Fibroblast of gingiva (primary cell): ENCODE data around the gene ANKS3.

Experiments used
- DNase-seq: peaks from one replicate; pipeline ENCODE4 v3.0.0-alpha.2; 2011; ENCODE audit warnings: low read depth

Gene ANKS3

DNA sequence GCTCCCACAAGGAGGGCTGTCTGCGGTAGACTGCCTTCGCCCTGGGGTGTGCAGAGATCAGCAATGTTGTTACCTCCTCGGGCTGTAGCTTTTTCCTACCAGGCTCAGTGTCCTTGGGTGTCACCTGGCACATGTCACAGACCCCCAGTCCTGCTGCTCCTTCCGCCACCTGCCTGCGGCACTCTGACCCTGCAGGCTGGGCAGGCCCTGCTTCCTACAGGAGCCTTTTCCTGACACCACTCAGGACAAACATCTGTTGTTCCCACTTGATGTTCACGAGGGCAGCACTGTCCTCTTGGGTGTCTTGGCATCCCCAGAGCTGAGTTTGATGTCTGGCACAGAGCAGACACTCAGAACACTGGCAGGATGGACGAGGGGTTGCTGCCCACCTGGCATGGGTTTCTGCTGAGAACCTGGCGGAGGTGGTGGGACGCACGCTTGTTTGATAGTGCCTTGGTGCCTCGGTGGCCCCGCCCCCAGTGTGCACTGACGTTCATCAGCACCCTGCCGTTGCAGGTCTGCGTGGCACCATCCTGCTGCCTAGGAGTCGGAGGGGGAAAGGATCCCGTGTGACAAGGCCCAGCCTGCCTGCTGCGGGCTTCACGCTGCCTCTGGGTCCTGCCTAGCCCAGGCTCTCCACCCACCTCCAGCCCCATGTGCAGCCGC is 67.4 kb downstream of the ANKS3 start:
- no peak for DNase-seq

DNA sequence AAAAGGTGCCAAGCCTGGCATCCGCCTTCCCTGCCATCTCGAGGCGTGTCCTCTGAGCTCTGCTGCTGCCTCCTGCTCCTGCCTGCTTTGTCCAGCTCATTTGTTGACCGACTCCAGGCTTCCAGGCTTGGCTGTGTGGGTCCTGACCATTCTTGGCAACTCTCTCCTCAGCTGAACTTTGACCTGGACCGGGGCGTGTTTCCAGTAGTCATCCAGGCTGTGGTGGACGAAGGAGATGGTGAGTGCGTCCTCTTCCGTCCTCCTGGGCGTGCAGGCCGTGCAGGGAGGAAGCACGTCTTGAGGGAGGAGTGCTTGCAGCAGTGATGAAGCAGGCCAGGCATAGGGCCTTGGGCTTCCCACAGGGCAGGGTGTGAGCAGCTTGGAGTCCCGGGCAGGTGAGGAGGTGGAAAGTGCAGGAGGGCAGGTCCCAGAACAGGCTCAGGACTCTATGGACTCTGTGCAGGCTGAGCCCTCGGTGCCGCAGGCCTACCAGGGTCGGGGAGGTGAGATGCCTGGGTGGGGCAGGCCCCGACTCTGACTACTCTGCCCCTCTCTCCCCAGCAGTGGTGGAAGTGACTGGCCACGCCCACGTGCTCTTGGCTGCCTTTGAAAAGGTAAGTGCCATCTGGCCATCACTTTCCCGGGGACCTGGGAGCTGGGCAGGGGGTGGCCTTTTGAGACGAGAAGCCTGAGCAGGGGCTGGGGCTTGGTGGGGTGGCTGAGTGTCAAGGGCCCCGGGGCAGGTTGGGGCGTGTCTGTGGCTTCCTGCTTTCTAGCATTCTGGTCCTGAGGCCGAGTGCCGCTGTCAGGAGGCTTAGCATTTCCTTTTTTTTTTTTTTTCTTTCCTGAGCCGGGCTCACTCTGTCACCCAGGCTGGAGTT is 69.3 kb downstream of the ANKS3 start:
- DNase-seq, result no peak

DNA sequence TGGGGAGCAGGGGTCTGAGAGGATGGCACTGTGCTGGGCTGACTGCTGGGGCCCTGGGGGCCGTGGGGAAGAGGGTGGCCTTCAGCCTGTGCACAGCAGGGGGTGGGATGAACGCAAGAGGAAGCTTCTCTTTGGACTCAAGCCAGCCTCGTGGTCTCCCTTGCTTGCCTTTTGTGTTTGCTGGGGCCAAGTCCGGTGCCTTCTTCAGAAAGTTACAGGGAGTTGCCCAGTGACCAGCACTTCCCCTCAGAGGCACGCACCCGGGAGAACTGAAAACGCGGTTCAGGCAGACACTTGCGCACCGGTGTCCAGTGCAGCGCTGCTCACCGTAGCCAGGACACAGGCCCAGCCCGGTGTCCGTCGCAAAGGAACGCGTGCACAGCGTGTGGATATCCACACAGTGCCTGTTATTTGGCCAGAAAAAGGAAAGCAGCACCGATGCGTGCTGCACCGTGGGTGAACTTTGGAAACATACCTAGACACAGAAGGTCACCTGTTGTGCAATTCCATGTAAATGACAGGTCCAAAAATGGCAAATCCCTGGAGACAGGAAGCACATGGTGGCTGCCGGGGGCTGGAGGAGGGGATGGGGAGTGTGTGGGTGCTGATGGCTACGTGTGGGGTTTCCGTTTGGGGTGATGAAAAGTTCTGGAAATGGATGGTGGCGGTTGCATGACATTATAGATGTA is 70.2 kb downstream of the ANKS3 start:
- no peak for DNase-seq

DNA sequence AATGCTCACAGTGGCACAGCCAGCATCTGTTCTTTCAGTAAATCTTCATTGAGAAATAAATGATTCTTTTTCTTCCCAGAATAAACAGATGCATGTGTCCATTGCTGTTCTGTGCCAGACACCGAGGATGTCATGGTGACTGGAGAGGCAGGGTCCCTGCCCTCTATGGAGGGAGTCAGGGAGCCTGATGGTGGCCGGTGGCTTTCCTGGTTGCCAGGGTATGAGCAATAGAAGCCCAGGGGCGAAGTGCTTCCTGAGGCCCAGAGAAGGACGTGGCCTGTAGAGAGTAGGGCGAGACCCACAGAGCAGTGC is 70.7 kb downstream of the ANKS3 start:
- no peak for DNase-seq

- no peak for DNase-seq
Observed at GRCh38 chr16:4661661-4662060, 72.4 kb downstream of the ANKS3 start.

GRCh38 chr16:4660454-4661007 is 73.5 kb downstream of the ANKS3 start:
- no peak for DNase-seq

DNA sequence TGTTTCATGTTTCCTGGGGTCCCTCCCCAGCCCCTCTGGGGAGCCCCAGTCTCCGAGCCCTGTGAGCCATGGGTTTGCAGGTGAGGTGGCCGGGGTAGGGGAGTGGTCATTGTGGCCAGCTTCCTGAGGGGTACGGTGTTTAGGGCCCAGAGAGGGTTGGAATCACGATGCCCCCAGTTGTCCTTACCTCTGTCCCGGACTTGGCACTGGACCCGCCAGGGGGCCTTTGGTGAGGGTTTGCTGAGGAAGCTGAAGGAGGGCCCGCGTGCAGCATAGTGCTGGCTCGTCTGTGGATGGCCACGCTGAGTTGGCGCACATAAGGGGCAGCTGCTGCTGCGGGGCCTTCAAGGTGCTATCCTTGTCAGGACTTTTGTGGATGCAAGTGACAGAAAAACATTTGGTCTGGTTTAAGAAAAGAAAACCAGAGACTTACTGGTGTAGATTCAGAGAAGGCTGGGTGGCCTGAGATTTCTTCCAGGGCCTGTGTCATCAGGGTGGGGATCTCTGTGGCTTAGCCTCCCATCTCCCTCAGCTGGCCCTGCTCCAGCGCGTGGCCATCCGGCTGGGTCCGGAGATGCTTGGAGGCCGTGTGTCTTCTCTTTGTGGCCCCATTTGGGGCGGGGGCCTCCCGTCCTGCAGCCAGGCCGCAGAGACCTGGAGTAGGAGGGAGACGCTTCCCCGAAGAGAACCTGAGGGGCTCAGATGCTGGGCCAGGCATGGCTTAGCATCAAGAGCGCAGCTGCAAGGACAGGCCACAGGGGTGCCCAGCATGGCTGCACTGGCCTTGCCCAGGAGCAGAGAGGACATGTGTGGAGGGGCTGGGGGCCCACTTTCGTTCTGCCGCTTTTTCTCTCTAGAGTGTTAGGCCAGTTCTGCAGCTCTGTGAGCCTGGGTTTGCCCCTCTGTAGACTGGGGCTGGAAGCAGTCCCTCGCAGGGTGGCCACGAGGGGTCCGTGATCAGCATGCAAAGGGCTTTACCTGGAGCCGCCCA is 74.4 kb downstream of the ANKS3 start:
- no peak for DNase-seq

GRCh38 chr16:4656695-4657686 is 77.1 kb downstream of the ANKS3 start:
- DNase-seq, result no peak

GRCh38 chr16:4656221-4656620 is 77.8 kb downstream of the ANKS3 start:
- DNase-seq, result no peak

DNA sequence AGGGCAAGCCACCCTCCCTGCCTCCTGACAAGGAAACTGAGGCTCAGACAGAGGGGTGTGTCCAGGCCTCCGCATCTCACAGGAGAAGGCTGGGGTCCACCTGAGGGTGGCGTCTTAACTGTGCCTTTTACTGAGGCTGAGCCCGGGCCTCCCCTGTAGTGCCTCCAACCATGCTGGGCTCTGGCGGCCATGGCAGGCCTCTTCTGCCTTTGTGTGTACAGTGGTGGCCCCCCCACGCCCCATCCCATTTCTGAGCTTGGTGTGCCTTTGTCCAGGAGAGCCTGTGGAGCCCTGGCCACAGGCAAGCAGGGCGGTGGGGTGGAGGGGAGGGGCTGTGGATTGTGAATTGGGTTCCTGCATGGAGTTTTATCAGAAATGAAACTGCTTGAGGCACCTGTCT is 78.3 kb downstream of the ANKS3 start:
- no peak for DNase-seq

GRCh38 chr16:4654964-4655590 is 79.0 kb downstream of the ANKS3 start:
- DNase-seq, result no peak

DNA sequence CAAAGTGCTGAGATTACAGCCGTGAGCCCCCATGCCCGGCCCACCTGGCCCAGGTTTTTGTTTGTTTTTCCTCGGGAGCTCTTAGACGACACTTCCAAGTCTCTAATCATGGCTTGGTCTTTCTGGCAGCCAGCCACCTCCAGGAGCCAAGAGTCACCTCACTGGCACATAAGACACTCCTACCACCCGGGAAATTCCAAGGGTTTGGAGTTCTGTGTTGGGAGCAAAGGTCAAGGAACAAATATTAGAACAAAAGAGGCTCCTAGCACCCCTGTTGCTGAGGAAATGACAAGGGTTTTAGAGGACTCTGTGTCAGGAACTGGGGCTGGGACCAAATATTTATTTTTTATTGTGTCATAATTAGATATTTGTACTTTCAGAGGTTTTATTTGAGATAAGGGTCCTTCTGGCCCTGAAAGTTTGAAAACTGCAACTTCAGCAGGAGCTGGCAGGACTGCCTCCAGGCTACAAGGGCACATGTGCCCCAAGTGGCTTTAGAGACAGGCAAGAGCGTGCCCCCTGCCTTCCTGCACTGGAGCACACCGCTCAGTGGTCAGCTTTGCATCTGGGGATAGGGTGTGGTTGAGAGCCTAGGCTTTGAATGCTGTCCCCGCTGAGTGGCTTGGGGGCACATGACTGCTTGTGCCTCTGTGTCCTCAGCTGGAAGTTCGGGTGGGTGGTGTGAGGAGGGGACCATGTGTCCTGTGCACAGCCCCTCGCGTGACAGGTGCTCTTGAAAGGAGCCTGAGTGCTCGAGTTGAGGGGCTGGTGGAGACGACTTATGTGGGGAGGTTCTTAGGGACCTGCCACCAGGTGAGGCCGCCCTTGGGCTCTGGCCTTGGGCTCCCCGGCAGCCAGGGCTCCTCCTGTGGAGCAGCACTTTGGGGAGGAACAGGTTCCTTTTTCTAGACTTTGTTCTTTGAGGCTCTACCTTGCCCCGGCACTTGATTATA is 79.8 kb downstream of the ANKS3 start:
- DNase-seq, result no peak

GRCh38 chr16:4652561-4652960 is 81.5 kb downstream of the ANKS3 start:
- no peak for DNase-seq

- no peak for DNase-seq
Observed at GRCh38 chr16:4651827-4652226, 82.2 kb downstream of the ANKS3 start.

DNA sequence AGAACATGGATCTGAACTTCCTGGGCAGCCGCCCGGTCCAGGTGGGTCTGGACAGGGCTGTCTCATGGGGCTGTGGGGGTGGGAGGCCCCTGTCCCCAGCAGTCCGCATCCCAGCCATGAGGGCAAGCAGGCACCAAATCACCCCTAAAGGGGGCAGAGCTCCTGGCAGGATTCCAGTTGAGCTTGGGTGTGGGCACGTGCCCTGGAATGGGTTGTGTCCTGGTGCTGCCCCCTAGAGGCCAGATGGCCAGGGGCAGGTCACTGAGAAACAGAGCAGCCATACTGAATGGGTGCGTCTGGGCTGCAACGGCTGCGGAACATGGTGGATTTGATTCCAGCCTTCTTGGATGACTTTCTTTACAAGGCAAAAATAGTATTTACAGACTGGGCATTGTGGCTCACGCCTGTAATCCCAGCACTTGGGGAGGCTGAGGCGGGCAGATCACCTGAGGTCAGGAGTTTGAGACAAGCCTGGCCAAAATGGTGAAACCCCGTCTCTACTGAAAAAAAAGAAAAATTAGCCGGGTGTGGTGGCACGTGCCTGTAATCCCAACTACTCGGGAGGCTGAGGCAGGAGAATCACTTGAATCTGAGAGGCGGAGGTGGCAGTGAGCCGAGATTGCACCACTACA is 83.5 kb downstream of the ANKS3 start:
- peak; percentile 43 for DNase-seq

- DNase-seq, result no peak
Observed at GRCh38 chr16:4649744-4650442, 84.2 kb downstream of the ANKS3 start.

DNA sequence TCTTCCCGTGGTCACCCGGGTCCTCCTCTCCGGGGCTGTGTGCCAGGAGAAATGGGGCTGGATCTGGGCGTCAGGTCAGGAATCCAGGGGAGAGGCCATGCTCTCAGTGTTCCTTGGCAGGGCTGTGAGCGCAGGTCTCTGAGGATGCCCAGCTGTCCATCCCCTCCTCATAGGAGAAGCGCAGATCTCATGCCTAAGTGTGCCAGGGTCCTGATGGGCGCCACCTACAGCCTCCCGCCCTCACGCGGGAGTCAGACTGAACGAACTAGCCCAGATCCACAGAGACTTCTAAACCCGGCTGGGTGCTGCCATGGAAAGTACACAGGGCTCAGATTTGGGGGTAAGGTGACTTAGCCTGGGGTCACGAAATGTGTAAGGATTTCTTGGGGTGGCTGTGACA is 85.2 kb downstream of the ANKS3 start:
- no peak for DNase-seq

DNA sequence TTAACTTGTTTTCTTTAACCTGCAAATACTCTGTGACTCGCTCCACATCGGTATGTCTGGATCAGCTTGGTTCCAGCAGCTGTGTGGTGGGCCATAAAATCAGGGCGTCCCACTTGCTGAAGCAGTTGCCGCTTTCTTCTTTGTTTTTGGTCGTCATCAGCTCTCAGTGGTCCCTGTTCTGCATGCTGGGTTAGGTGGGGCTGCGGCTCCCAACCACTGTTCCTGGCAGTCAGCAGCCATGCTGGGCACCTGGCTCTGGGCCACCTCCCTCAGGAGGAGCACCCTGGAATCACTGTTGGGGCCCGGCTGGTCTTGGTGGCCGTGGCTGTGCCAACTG is 86.5 kb downstream of the ANKS3 start:
- DNase-seq, result no peak
